Fibroblast of pulmonary artery (primary cell): ENCODE measurements around the gene LRP1.

Experiments used
- DNase-seq: peaks from one replicate; pipeline ENCODE4 v3.0.0-alpha.2; 2010; ENCODE audit warnings: low read depth
- H3K4me3 ChIP-seq: replicated peaks from 2 replicates; pipeline ENCODE4 v1.5.1; 2011; ENCODE audit warnings: low read depth, mild to moderate bottlenecking, control low read depth, low read length, moderate library complexity
- CTCF ChIP-seq: IDR thresholded peaks from 2 replicates; pipeline ENCODE4 v1.5.1; 2011; ENCODE audit warnings: mild to moderate bottlenecking, control low read depth, low read length, inconsistent platforms; ENCODE audit errors: missing control alignments

Gene LRP1

GRCh38 chr12:57203791-57204190 lies 75.5 kb downstream of the LRP1 start:
- TF ChIP-seq CTCF = no peak
- no peak for DNase-seq
- H3K4me3 ChIP-seq = no peak overlapping the region

GRCh38 chr12:57204454-57204853 lies 76.2 kb downstream of the LRP1 start:
- no peak overlapping the region for H3K4me3 ChIP-seq
- no peak for DNase-seq
- TF ChIP-seq CTCF = no peak

GRCh38 chr12:57205186-57205585 lies 76.9 kb downstream of the LRP1 start:
- TF ChIP-seq CTCF = no peak
- no peak for DNase-seq
- no peak overlapping the region for H3K4me3 ChIP-seq

GRCh38 chr12:57205931-57206330 lies 77.6 kb downstream of the LRP1 start:
- no peak overlapping the region for H3K4me3 ChIP-seq
- no peak for TF ChIP-seq CTCF
- no peak for DNase-seq

- H3K4me3 ChIP-seq = no peak overlapping the region
- TF ChIP-seq CTCF = no peak
- no peak for DNase-seq
Observed at GRCh38 chr12:57207731-57208630, 79.7 kb downstream of the LRP1 start.

GRCh38 chr12:57208631-57209282 lies 80.5 kb downstream of the LRP1 start:
- DNase-seq = no peak
- no peak for TF ChIP-seq CTCF
- H3K4me3 ChIP-seq = no peak overlapping the region
